ENCODE results near the gene ZBTB7A. TPM values are rescaled to one million over a fixed set of nuclear protein-coding genes. Genes with fewer than 3 reads are reported as not detected.

Gene ZBTB7A
- total and polyA plus RNA-seq, 10 of the 15 experiments (the other 5 are each of a cell fraction or from before 2014, with no cell fraction given): 0.26 to 42.4 (median 4.5) TPM

GRCh38 chr19:4108767-4109625 lies 42.3 kb upstream of the ZBTB7A start (continued):
- TF ChIP-seq NFIC (IDR thresholded peaks at IDR 0.05; ENCODE audit: low read depth, low read length) (peak; percentile 52; the same call in 1 of the 2 replicates), SIN3A (IDR thresholded peaks at IDR 0.05; ENCODE audit: low read depth, low read length) (peak; percentile 78), STAT3 (IDR thresholded peaks at IDR 0.05; ENCODE audit: low read depth, low read length) (no peak), ELK1 (IDR thresholded peaks at IDR 0.05; ENCODE audit: low read depth, low read length) (no peak), MXI1 (IDR thresholded peaks at IDR 0.05; ENCODE audit: low read depth, low read length) (peak; percentile 91), SREBF1 (IDR thresholded peaks at IDR 0.05; ENCODE audit: low read length) (no peak), RAD21 (IDR thresholded peaks at IDR 0.05; ENCODE audit: insufficient read depth, low read depth, low read length) (peak; percentile 8; the same call in 1 of the 2 replicates), BMI1 (IDR thresholded peaks at IDR 0.05; ENCODE audit: borderline replicate concordance) (no peak), SMAD5 (IDR thresholded peaks at IDR 0.05; ENCODE audit: low read depth) (no peak), ATF3 (IDR thresholded peaks at IDR 0.05; ENCODE audit: borderline replicate concordance, extremely low read depth, low read depth, low read length) (0 out of 2 replicates have a peak, but pooled peaks have one; percentile 28), IKZF2 (IDR thresholded peaks at IDR 0.05) (peak; percentile 30 to 57; a peak in 1 of 4 replicates), RB1 (IDR thresholded peaks at IDR 0.05; ENCODE audit: borderline replicate concordance) (peak; percentile 68; the same call in 1 of the 2 replicates)

All from GM12878 (cell line).